GM13977 (cell line): ENCODE data around the gene ARHGAP28.

ENCODE experiments used
- DNase-seq: peaks from one replicate; pipeline ENCODE4 v3.0.0; 2012; ENCODE audit warnings: low spot score
- in situ Hi-C: fragments of 300-500 bp; cut with MboI; formaldehyde crosslinking; loops from one replicate; pipeline ENCODE4 v1.12.0; 2022; ENCODE audit warnings: low sequenced_read_pairs, low pct_unique_long_range_greater_than_20kb, mixed read lengths, inconsistent platforms; ENCODE audit not compliant: unreplicated experiment
- TF ChIP-seq, protein P1 (sequence below): IDR thresholded peaks from 2 replicates; pipeline ENCODE4 v1.5.1; 2012; ENCODE audit warnings: mild to moderate bottlenecking, control low read depth; ENCODE audit not compliant: insufficient read depth; ENCODE audit errors: extremely low read depth, missing control alignments

ARHGAP28 gene

DNA sequence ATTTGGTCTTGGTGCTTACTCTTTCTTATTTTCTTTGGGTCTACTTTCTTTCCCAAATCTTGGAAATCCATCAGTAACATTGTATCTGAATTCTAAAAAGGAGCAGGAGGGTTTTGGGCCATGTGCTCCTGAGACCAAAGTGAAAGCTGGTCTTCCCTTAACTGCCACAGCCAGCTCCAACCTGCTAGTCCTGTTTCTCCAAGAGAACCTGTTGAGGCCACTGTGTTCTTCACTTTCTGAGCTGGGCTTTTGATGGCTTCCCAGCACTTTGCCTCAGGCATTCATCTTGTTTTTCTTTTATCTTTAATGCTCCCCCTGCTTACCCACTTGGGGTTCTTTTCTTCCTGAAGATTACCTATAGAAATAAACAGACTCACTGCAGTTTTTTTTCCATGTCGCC, 53.3 kb downstream of the ARHGAP28 start:
- no peak for DNase-seq
- in situ Hi-C loops, result no loop called here
- TF ChIP-seq, protein P1, sequence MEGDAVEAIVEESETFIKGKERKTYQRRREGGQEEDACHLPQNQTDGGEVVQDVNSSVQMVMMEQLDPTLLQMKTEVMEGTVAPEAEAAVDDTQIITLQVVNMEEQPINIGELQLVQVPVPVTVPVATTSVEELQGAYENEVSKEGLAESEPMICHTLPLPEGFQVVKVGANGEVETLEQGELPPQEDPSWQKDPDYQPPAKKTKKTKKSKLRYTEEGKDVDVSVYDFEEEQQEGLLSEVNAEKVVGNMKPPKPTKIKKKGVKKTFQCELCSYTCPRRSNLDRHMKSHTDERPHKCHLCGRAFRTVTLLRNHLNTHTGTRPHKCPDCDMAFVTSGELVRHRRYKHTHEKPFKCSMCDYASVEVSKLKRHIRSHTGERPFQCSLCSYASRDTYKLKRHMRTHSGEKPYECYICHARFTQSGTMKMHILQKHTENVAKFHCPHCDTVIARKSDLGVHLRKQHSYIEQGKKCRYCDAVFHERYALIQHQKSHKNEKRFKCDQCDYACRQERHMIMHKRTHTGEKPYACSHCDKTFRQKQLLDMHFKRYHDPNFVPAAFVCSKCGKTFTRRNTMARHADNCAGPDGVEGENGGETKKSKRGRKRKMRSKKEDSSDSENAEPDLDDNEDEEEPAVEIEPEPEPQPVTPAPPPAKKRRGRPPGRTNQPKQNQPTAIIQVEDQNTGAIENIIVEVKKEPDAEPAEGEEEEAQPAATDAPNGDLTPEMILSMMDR, result no peak

DNA sequence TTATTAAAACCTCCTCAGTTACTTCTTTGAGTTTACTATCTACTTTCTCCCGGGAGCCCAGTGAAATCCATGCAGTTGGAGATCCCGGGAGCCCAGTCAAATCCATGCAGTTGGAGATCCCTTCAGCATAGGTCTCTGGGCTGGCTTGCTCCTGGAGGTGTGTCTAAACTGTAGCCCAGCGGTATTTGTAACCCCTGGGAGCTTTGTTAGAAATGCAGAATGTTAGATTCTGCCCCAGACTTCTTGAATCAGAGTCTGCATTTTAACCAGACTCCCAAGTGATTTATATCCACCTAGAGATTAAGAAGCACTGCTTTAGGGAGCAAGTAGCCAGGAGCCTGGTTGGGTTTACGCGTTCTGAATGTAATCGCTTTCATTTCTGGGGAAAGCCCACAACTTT, 54.5 kb downstream of the ARHGAP28 start:
- in situ Hi-C loops, result no loop called here
- DNase-seq, result no peak
- TF ChIP-seq, protein P1, result no peak

DNA sequence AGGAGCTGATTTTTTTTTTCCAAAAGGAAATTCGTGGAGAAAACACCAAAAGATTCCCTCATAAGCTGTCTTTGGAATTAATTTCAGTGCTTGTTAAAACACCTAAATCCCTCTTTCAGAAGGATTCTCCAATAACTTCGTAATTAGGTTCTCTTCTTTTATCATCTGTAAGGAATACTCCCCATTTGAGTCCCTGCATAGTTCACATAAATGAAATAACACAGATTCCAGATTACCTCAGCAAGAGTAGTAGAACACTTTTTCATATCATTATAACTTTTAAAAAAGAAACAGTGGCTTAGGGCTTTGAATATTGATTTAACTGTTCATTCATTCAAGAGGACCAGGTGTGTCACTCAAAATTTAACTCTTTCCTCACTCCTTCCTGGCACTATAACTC, 55.5 kb downstream of the ARHGAP28 start:
- TF ChIP-seq, protein P1, result no peak
- in situ Hi-C loops, result no loop called here

DNA sequence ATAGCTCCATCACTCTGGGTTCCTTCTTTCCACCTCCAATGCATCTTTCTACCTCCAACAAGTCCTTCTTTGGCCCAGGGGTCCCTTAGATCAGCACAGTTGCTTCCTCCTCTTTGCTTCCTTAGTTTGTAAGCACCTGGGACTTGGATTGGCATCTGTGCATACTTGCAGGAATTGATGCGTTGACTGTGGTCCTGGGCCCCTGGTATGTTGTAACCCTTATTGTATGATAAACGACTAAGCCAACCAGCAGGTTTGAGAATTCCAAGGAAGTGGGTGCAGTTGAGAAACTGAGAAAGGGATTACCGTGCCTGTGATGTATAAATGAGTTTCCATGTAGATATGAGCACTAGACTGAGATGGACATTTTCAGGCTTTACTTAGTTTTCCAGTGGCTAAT, 55.9 kb downstream of the ARHGAP28 start:
- TF ChIP-seq, protein P1, result no peak
- in situ Hi-C loops, result no loop called here
- DNase-seq, result no peak

More for the DNA sequence above, 55.5 kb downstream of the ARHGAP28 start:
- no peak for DNase-seq

DNA sequence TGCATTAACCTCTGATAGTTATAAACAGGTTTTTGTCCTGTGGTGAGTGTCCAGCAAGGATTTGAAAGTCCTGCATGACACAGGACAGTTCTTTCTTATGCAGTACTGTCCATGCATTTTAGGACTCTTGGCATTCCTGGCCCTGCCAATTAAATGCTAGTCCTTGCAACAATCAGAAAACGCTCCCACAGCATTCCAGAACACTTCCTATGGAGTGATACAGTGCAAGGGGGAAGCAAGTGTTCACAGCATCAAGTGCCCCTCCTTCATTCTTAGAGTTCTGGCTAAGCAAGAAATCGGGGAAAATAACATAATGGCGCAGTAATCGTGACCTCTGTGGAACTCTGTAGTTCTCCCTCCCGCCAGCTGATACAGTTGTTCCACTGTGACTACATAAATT, 62.9 kb downstream of the ARHGAP28 start:
- TF ChIP-seq, protein P1, result no peak
- in situ Hi-C loops, result no loop called here
- DNase-seq, result no peak

DNA sequence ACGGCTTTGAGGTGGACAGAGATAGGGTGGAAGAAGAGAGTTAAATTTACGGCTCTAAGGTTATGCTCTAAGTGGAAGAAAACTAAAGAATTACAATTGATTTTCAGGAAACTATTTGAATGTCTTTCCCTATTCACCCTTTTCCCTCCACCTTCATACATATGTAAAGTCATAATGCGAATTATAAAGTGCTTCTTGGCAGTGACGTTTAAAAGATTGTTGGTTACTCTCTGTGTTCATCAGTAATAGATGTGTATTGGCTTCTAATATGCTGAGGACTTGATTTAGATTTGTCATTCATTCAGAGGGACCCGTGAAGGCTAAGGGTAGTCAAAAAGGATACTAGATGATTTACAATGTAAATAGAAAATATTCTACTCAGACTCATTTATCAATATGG, 63.9 kb downstream of the ARHGAP28 start:
- TF ChIP-seq, protein P1, result no peak
- in situ Hi-C loops, result no loop called here

DNA sequence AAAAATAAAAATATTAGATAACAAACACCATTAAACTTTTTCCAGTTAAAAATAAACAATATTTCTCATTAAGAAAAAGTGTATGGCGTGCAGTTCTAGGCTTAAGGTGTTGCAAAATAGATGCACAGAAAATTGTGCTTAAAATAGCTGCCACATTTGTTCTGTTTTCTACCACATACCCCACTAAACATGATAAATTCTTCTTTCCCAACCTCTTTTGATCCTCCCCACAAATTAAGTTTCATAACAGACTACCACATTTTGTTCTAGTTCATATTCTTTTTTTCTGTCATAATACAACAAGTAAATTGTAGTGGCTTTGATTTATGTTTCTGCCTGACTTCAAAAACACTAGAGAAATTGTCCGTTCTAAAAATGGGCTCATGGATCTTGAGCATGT, 64.5 kb downstream of the ARHGAP28 start:
- TF ChIP-seq, protein P1, result no peak

More for the DNA sequence above, 63.9 kb downstream of the ARHGAP28 start:
- DNase-seq, result no peak

More for the DNA sequence above, 64.5 kb downstream of the ARHGAP28 start:
- in situ Hi-C loops, result no loop called here
- DNase-seq, result no peak
